GM19351 (cell line): ENCODE results near the gene ENOX1.

Experiments used
- ATAC-seq: cut with Tn5 transposase; IDR thresholded peaks from one replicate; pipeline ENCODE4 v1.9.1; 2021; ENCODE audit warnings: mild to moderate bottlenecking, moderate library complexity; ENCODE audit not compliant: unreplicated experiment

The ENOX1 gene

DNA sequence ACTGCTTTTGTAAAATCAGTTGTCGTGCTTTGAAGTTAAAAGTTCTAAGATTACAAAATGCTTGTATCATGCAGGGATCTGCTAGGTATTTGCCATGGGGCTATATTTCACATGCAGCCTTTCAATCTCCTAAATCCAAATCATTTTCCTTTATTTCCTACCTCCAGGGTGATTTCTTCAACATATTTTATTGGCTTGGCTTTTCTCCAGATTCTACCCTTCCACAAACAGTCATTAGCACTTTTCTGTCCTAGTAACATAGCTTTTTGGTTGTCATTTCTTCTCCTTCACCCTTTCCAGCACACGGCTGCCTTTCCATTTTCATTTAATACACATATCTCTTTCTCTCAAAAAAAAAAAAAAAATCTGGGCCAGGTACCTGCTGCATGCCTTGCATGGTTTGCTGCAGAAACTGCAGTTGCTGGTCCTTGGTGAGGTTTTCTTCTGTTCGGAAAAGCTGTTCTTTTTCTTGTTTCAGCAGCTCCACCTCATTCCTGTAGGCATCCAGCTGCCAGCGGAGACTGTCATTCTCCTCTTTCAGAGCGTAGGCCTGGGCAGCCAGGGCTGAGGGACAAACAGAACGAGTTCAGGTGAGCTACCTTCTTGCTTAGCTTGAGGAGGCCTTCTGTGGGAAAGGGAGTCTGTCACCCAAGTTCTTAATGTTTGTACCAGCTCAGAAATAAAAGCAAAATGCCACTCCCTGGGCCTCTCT lies 488.6 kb downstream of the ENOX1 start:
- no peak for ATAC-seq

DNA sequence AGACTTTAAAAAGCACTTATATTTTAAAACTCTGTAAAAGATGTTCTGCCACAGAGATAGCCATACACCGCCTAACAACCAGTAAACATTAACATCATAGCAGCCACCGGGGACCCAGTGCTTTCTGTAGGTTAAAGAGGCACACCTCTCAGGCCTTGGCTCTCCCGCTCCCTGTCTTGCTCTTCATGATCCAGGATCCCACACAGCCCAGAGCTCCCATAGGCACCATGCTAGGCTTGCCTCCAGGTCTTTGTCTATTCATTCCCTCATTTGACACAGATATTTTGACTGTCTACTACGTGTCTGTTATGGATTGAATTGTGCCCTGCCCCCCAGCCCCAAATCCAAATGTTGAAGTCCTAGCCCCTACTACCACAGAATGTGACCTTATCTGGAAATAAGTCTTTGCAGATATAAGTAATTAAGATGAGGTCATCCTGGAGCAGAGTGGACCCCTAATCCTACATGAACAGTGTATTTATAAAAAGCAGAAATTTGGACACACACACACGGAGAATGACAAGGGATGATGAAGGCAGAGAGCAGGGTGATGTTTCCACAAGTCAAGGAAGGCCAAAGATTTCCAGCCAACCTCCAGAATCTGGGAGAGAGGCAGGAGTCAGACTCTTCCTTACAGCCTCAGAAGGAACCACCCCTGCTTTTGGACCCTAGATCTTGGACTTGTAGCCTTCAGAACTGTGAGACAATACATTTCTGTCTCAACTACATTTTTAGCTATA lies 490.8 kb downstream of the ENOX1 start:
- no peak for ATAC-seq

- ATAC-seq, result no peak
Measured at GRCh38 chr13:43295321-43295720, 491.5 kb downstream of the ENOX1 start.

DNA sequence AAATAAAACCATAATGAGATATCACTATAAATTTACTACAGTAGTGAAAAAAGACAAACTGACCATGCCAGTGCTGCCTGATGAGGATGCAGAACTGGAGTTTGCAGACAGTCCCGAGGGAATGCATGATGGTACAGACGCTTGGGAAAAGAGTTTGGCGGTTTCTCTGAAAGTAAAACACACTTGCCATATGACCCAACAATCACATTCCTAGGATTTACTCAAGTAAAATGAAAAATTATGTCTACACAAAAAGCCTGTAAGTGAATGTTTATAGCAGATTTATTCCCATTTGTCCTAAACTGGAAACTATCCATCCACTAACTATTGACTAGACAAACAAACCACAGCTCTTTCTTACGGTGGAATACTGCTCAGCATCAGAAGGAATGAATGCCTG lies 492.4 kb downstream of the ENOX1 start:
- no peak for ATAC-seq

- no peak for ATAC-seq
Measured at GRCh38 chr13:43293986-43294385, 492.8 kb downstream of the ENOX1 start.

GRCh38 chr13:43293561-43293960 lies 493.2 kb downstream of the ENOX1 start:
- ATAC-seq, result no peak

DNA sequence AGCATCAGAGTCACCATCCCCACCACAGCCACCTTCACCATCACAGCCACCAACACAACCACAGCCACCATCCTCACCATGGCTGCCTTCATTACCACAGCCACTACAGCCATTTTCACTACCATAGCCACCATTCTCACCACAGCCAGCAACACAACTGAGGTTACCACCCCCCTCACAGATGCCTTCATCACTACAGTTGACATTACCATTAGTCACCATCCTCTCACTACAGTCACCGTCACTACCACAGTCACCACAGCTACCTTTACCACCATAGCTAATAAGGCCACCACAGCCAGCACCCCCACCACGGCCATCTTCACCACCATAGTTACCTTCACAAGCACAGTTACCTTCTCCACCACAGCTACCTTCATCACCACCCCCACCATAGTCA lies 493.8 kb downstream of the ENOX1 start:
- ATAC-seq, result no peak

DNA sequence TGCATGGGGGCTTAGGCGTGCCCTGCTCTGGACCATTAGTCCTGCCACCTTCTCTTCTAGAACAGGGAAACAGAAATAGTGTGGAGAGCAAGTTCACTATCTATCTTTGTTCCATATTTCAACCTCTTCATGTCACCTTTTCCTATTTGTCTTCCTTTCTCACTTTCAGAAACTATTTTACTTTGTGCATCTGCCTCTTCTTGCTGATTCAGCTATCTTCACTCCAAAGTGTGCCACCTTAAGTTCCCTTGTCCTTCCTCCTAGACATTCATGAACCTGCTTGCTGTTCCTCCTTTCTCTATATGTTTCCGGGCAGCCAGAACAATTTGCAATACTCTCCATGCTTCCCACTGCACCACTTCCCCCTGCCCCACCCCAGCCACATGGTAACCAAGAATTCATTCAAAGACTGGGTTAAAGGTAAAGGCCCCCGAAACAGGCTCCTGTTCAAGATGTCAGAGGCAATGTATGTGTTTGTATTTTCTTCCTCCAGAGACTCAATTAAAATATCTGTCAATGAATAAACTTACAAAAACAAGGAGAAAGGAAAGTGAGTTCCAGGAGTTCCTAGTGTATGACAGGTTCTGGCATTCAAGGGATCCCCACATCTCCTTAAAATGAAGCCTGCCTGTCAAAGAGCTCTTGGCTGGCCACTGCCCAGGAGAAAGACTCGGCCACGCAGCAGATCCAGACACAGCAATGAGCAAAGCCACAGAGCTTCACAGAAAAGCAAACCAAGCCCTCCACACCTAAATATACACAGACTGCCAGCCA lies 495.3 kb downstream of the ENOX1 start:
- ATAC-seq, result no peak

DNA sequence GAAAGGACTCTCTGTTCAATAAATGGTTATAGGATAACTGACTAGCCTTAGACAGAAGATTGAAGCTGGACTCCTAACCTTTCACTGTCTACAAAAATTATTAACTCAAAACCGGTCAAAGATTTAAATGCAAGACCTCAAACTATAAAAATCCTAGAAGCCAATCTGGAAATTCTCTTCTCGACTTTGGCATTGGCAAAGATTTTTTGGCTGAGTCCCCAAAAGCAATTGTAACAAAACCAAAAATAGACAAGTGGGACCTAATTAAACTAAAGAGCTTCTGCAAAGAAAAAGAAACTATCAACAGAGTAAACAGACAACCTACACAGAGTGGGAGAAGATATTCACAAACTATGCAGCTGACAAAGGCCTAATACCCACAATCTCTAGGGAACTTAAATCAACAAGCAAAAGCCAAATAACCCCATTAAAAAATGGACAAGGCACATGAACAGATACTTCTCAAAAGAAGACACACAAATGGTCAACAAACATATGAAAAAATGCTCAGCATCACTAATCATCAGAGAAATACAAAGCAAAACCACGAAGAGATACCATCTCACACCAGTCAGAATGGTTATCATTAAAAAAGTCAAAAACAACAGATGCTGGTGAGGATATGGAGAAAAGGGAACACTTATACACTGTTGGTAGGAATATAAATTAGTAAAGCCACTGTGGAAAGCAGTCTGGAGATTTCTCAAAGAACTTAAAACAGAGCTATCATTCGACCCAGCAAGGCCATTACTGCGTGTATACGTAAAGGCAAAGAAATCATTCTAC lies 497.1 kb downstream of the ENOX1 start:
- no peak for ATAC-seq

DNA sequence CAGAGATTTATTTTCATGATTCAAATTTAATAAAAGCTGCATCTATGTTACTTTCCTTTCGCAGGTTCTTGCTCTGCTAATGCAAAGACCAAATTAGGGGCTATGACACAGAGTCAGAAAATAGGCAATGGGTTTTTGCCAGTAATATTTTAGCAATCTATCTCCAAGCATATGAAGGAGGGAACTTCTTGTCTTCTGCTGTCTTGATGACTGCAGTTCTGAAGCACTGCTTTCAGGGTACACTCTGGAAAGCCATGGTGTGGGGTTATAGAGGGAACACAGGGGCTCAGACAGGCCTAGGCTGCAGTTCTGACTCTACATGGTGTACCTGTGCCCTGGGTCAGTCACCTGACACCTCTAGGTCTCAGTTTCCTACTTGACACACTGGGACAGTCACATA lies 500.0 kb downstream of the ENOX1 start:
- ATAC-seq, result no peak

GRCh38 chr13:43285933-43286597 lies 500.7 kb downstream of the ENOX1 start:
- ATAC-seq, result no peak

- ATAC-seq, result no peak
Measured at GRCh38 chr13:43284162-43284561, 502.6 kb downstream of the ENOX1 start.

DNA sequence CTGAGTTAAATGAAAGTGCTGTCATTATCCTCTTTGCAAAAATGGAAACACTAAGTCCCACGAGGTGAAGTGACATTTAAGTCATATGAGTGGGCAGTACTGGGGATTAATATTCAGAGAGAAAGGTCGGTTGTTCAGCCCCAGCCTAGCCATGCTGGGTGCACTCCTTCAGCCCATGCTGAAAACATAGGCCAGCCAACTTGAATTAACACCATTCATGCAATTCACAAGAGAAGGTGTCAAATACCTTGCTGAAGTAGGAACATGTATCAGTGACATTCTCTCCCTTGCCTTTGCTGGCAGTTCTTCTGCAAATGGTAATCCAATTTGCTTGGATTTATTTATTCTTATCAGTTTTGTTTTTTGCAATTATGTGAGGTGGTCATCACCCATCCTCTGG lies 507.1 kb downstream of the ENOX1 start:
- ATAC-seq, result no peak

DNA sequence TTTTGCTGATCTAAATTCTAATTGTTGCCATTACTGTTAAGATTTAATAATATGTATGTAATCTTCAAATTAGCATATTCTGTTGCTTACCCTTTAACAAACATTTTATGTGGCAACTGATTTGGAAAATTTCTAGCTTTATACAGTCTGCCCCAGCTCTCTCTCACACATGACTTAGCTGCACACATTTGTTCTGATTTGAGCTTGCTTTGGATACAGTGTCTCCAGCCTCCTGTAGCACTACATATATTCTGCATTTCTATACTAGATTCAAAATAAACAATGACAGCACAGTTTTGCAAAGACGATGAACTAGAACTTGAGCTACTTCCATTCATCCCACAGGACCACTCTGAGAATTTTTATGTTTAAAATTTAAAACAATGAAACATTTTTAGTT lies 508.6 kb downstream of the ENOX1 start:
- ATAC-seq, result no peak

- ATAC-seq, result no peak
Measured at GRCh38 chr13:43277142-43277541, 509.6 kb downstream of the ENOX1 start.

DNA sequence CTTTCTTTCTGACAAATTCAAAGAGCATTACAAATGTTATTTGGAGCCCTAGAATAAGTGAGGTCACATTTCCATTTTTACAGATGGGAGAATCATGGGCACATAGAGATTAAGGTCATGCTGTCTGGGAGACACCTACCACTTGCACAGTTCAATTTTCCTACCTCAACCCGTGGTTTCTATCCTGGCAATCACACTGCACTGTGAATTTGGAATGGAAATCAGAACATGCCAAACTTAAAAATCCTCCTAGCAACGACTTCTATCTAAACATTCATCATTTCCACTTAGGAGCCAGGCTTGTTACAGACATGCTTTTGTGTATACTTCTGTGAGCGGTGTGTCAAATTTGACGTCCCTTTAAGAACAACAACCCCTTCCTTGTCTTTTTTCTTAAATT lies 511.9 kb downstream of the ENOX1 start:
- no peak for ATAC-seq

DNA sequence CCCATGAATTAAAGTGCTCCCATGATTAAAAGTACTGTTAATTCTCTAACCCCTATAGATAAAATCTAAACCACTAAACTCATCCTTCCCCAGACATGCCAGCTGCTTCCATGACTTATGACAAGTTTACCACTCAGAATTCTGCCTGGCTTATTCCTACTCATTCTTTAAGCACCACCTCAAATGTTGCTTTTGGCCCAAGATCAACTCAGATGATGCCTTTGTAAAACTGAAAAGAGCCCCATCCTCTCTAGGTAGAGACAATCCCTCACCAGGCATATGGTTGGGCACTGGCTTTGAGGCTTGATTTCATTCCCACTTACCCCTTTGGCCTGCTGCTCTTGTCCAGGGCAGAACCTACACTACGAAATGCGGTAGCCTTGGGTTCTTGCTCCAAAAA lies 513.4 kb downstream of the ENOX1 start:
- no peak for ATAC-seq

DNA sequence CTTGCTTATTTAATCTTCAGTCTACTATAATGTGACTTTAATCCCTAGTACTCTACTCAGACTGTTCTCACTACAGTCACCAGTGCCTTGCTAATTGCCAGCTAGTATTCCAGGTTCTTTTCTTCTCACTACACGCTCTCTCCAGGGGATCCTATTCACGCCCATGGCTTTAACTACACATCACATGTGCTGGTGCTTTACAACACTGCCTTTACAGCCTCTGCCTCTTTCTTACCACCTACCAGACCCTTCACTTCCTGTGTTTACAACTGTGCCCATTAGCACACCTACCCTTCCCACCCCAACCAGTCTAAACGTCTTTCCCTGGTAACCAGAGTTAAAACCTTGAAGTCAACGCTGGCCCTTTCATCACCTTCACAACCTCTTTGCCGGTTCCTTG lies 513.9 kb downstream of the ENOX1 start:
- no peak for ATAC-seq

- ATAC-seq, result no peak
Measured at GRCh38 chr13:43271152-43271551, 515.6 kb downstream of the ENOX1 start.

DNA sequence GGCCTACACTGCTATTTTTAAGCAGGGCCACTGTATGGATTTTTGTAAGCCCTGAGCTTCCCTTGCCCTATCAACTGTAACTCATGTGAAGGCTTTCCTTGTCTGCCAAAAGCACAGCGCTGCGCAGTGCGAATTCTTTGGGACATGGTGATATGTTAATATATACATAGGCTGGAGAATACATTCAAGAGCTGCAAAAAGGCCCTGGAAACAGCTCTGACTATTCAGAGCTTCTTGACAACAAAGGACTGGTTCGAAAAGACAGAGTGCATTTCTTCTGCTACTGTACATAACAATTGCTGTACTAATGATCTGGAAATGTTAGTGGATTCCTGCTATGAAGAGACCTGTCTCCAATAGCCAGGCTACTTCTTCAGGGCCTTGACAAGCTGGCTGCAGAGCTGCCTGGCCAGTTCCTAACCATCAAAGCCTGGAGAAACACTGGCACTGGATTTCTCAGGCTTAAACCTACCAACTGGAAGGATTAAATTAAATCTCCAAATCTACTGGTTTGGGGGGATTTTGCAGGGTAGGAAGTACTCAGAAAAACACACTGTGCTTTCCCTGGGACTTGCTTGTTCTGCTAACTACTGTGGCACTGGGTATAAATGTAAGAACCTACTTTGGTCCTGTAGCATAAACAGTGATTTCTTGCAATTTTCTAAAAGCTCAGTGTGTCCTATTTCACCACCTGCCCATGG lies 516.5 kb downstream of the ENOX1 start:
- ATAC-seq, result no peak
